ENCODE results near the gene LTBP1.

The LTBP1 gene

DNA sequence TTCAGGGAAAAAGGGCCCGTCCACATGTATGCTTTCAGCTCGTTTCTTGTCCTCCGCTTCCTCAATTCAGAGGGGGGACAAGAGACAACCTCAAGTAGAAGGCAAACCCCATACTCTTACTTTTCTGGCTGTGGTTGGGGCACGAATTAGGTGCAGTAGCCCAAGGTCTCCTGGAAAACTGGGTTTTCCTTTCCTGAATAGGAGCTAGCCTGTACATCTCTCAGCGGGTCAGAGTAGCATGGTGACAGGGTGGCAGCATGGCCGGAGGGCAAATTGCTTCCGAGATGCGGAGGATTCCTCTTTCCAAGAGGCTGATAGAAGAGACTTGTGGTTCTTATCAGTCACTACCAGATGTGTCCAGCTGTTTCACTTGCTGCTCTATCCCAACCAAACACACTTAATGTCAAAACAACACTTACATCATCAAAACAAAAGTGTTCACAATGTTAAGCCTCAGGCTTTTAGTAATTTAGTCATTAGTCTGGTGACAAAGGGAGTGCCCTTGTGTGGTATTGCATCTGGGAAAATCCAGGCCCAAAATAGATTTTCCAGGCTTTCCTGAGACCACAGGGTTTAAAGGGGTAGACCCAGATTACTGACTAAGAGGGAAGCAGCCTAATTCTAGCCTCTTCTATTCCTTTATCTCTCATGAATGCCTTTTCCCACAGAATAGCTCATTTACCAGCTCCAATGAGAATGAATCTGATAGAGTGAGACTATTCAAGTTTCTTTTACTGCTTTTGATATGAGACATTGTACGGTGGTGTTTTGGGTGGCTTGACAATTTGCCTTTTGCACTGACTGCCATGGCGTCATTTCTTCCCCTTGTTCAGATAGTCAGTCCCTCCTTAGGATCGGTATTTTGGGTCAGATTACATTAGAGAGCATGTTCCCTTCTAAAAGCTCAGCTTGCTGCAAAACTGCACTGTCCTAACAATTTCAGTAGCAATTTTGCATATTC is 162.0 kb downstream of the LTBP1 start:
- no peak for TF ChIP-seq NFIC (IDR thresholded peaks at IDR 0.05)
- TF ChIP-seq CEBPB (IDR thresholded peaks at IDR 0.05) = no peak
- no peak for TF ChIP-seq YY1 (IDR thresholded peaks at IDR 0.05; ENCODE audit: low read depth)
- no peak for TF ChIP-seq ZBTB7A (IDR thresholded peaks at IDR 0.05; ENCODE audit: low read depth)
- TF ChIP-seq, protein P1, sequence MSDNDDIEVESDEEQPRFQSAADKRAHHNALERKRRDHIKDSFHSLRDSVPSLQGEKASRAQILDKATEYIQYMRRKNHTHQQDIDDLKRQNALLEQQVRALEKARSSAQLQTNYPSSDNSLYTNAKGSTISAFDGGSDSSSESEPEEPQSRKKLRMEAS (IDR thresholded peaks at IDR 0.05) = no peak
- no peak for TF ChIP-seq TAF1 (IDR thresholded peaks at IDR 0.05; ENCODE audit: low read depth)
- TF ChIP-seq EGR1 (IDR thresholded peaks at IDR 0.05) = no peak
- TF ChIP-seq, protein P2, sequence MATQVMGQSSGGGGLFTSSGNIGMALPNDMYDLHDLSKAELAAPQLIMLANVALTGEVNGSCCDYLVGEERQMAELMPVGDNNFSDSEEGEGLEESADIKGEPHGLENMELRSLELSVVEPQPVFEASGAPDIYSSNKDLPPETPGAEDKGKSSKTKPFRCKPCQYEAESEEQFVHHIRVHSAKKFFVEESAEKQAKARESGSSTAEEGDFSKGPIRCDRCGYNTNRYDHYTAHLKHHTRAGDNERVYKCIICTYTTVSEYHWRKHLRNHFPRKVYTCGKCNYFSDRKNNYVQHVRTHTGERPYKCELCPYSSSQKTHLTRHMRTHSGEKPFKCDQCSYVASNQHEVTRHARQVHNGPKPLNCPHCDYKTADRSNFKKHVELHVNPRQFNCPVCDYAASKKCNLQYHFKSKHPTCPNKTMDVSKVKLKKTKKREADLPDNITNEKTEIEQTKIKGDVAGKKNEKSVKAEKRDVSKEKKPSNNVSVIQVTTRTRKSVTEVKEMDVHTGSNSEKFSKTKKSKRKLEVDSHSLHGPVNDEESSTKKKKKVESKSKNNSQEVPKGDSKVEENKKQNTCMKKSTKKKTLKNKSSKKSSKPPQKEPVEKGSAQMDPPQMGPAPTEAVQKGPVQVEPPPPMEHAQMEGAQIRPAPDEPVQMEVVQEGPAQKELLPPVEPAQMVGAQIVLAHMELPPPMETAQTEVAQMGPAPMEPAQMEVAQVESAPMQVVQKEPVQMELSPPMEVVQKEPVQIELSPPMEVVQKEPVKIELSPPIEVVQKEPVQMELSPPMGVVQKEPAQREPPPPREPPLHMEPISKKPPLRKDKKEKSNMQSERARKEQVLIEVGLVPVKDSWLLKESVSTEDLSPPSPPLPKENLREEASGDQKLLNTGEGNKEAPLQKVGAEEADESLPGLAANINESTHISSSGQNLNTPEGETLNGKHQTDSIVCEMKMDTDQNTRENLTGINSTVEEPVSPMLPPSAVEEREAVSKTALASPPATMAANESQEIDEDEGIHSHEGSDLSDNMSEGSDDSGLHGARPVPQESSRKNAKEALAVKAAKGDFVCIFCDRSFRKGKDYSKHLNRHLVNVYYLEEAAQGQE (IDR thresholded peaks at IDR 0.05; ENCODE audit: low read depth) = no peak
- TF ChIP-seq TEAD4 (IDR thresholded peaks at IDR 0.05) = no peak
- TF ChIP-seq CREB1 (IDR thresholded peaks at IDR 0.05; ENCODE audit: low read depth) = no peak
- no peak for TF ChIP-seq TCF12 (IDR thresholded peaks at IDR 0.05; ENCODE audit: low read depth)
- no peak for TF ChIP-seq RAD21 (IDR thresholded peaks at IDR 0.05; ENCODE audit: low read depth)

DNA sequence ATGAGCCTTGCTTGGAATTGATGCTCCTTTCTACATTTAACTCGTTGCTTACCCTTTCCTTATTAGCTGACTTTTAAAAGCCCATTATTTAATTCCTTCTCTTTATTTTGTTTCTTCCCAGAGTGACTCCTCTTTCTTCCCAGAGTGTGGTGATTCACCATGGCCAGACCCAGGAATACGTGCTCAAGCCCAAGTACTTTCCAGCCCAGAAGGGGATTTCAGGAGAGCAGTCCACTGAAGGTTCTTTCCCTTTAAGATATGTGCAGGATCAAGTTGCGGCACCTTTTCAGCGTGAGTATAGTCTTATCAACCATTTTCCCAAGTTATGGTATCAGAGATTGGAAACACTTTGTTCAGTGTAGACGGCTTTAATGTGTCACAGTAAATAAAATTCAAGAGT is 163.7 kb downstream of the LTBP1 start:
- no peak for TF ChIP-seq CREB1 (IDR thresholded peaks at IDR 0.05; ENCODE audit: low read depth)
- TF ChIP-seq, protein P2 (IDR thresholded peaks at IDR 0.05; ENCODE audit: low read depth) = no peak
- TF ChIP-seq EGR1 (IDR thresholded peaks at IDR 0.05) = no peak
- no peak for TF ChIP-seq TAF1 (IDR thresholded peaks at IDR 0.05; ENCODE audit: low read depth)
- no peak for TF ChIP-seq EP300 (IDR thresholded peaks at IDR 0.05; ENCODE audit: borderline replicate concordance)
- TF ChIP-seq, protein P1 (IDR thresholded peaks at IDR 0.05) = no peak
- TF ChIP-seq RAD21 (IDR thresholded peaks at IDR 0.05; ENCODE audit: low read depth) = no peak
- TF ChIP-seq, protein P3, sequence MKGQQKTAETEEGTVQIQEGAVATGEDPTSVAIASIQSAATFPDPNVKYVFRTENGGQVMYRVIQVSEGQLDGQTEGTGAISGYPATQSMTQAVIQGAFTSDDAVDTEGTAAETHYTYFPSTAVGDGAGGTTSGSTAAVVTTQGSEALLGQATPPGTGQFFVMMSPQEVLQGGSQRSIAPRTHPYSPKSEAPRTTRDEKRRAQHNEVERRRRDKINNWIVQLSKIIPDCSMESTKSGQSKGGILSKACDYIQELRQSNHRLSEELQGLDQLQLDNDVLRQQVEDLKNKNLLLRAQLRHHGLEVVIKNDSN (IDR thresholded peaks at IDR 0.05) = no peak
- TF ChIP-seq NFIC (IDR thresholded peaks at IDR 0.05) = no peak
- no peak for TF ChIP-seq ZBTB7A (IDR thresholded peaks at IDR 0.05; ENCODE audit: low read depth)
- no peak for TF ChIP-seq TCF12 (IDR thresholded peaks at IDR 0.05; ENCODE audit: low read depth)

DNA sequence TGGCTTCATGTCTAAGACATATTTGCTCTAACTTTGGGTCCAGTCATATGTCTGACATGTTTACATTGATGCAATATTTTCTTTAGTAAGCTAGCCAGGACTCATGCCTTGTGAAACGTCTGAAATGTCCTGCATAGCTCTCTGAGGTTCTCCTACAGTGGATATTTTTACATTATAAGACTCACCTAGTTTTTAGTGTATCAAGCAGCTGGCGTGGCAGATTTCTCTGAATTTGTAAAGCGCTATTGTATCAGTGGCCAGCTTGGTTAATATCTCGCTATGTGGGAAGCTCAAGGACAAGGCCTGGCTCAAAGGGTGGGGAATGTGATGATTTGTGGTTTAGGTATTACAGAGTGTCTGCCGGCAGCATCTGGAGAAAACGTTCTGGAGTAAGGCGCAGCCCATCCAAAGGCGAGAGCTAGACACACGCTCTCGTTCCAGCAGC is 164.3 kb downstream of the LTBP1 start:
- TF ChIP-seq EP300 (IDR thresholded peaks at IDR 0.05; ENCODE audit: borderline replicate concordance) = no peak
- no peak for TF ChIP-seq TEAD4 (IDR thresholded peaks at IDR 0.05)
- no peak for TF ChIP-seq RAD21 (IDR thresholded peaks at IDR 0.05; ENCODE audit: low read depth)
- no peak for TF ChIP-seq CREB1 (IDR thresholded peaks at IDR 0.05; ENCODE audit: low read depth)
- no peak for TF ChIP-seq TAF1 (IDR thresholded peaks at IDR 0.05; ENCODE audit: low read depth)
- TF ChIP-seq, protein P3 (IDR thresholded peaks at IDR 0.05) = no peak
- no peak for TF ChIP-seq FOXM1 (IDR thresholded peaks at IDR 0.05; ENCODE audit: borderline replicate concordance, low read depth)
- no peak for TF ChIP-seq ZBTB7A (IDR thresholded peaks at IDR 0.05; ENCODE audit: low read depth)
- TF ChIP-seq, protein P2 (IDR thresholded peaks at IDR 0.05; ENCODE audit: low read depth) = no peak

DNA sequence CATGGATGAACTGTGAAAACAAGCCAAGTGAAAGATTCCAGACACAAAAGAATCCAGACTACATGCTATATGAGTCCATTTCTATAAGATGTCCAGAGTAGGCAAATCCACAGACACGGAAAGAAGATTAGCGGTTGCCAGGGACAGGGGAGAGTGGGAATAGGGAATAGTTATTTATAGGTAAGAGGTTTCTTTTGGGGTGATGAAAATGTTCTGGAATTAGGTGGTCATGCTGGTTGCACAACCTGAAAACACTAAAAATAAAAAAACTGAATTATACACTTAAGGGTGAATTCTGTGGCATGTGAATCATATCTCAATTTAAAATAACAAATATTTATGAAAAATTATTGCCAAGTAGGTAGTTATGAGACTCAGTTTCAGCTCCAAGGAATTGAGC is 168.4 kb downstream of the LTBP1 start:
- no peak for TF ChIP-seq NFIC (IDR thresholded peaks at IDR 0.05)
- TF ChIP-seq CREB1 (IDR thresholded peaks at IDR 0.05; ENCODE audit: low read depth) = no peak
- TF ChIP-seq FOXM1 (IDR thresholded peaks at IDR 0.05; ENCODE audit: borderline replicate concordance, low read depth) = no peak
- no peak for TF ChIP-seq ZBTB7A (IDR thresholded peaks at IDR 0.05; ENCODE audit: low read depth)
- TF ChIP-seq, protein P1 (IDR thresholded peaks at IDR 0.05) = no peak
- TF ChIP-seq TAF1 (IDR thresholded peaks at IDR 0.05; ENCODE audit: low read depth) = no peak
- no peak for TF ChIP-seq YY1 (IDR thresholded peaks at IDR 0.05; ENCODE audit: low read depth)

All from Ishikawa (cell line).